ENCODE data around the gene SH3GL1.

- TF ChIP-seq CTCF (IDR thresholded peaks at IDR 0.05) (no peak), POLR2AphosphoS5 (IDR thresholded peaks at IDR 0.05) (no peak), POLR2A (IDR thresholded peaks at IDR 0.05; ENCODE audit: low read depth) (no peak), EP300 (IDR thresholded peaks at IDR 0.05) (no peak)
These were observed 15.9 kb upstream of the SH3GL1 start for GRCh38 chr19:4416268-4416667.
